Hepatocyte (in vitro differentiated cells): ENCODE results near the gene FILIP1. TPM values are rescaled to one million over a fixed set of nuclear protein-coding genes. Genes with fewer than 3 reads are reported as not detected.

Experiments used
- DNase-seq: peaks from one replicate; pipeline ENCODE4 v3.0.0-alpha.2; 2016; ENCODE audit warnings: low spot score
- H2AFZ ChIP-seq: fragments of 200-600 bp; sonication (generic); 2 replicates; pipeline ENCODE4 v1.6.0; 2016; ENCODE audit warnings: antibody characterized with exemption, mild to moderate bottlenecking
- H3K27ac ChIP-seq: fragments of 200-600 bp; sonication (generic); 2 replicates; pipeline ENCODE4 v1.5.1; 2016; ENCODE audit warnings: mild to moderate bottlenecking
- H3K27me3 ChIP-seq: fragments of 200-600 bp; sonication (generic); 2 replicates; pipeline ENCODE4 v1.6.1; 2016
- H3K36me3 ChIP-seq: fragments of 200-600 bp; sonication (generic); replicated peaks from 2 replicates; pipeline ENCODE4 v1.5.1; 2016; ENCODE audit warnings: low read depth; ENCODE audit not compliant: insufficient read depth
- H3K4me1 ChIP-seq: fragments of 200-600 bp; sonication (generic); 2 replicates; pipeline ENCODE4 v1.5.1; 2016; ENCODE audit warnings: mild to moderate bottlenecking, moderate library complexity; ENCODE audit not compliant: insufficient read depth
- H3K4me2 ChIP-seq: fragments of 200-600 bp; sonication (generic); 2 replicates; pipeline ENCODE4 v1.6.0; 2016
- H3K4me3 ChIP-seq: fragments of 200-600 bp; sonication (generic); 2 replicates; pipeline ENCODE4 v1.5.1; 2016; ENCODE audit warnings: mild to moderate bottlenecking
- H3K79me2 ChIP-seq: fragments of 200-600 bp; sonication (generic); 2 replicates; pipeline ENCODE4 v1.6.0; 2017; ENCODE audit warnings: mild to moderate bottlenecking
- H3K9me2 ChIP-seq: fragments of 200-600 bp; sonication (generic); replicated peaks from 2 replicates; pipeline ENCODE4 v1.6.0; 2017; ENCODE audit warnings: mild to moderate bottlenecking; ENCODE audit not compliant: insufficient read depth
- H3K9me3 ChIP-seq: fragments of 200-600 bp; sonication (generic); 2 replicates; pipeline ENCODE4 v1.5.1; 2016; ENCODE audit warnings: low read depth, mild to moderate bottlenecking
- H4K20me1 ChIP-seq: fragments of 200-600 bp; sonication (generic); 2 replicates; pipeline ENCODE4 v1.6.0; 2016; ENCODE audit warnings: mild to moderate bottlenecking; ENCODE audit not compliant: insufficient read depth, poor library complexity, severe bottlenecking
- CTCF ChIP-seq: fragments of 200-600 bp; sonication (generic); IDR thresholded peaks from 2 replicates; pipeline ENCODE4 v1.5.1; 2016; ENCODE audit warnings: antibody characterized with exemption, mild to moderate bottlenecking; ENCODE audit not compliant: poor library complexity
- EZH2 ChIP-seq: fragments of 200-600 bp; sonication (generic); IDR thresholded peaks from 2 replicates; pipeline ENCODE4 v1.6.1; 2016; ENCODE audit warnings: antibody characterized with exemption, mild to moderate bottlenecking, borderline replicate concordance
- EZH2phosphoT487 ChIP-seq: fragments of 200-600 bp; sonication (generic); IDR thresholded peaks from one replicate; pipeline ENCODE4 v1.6.1; 2018; ENCODE audit warnings: antibody characterized with exemption, mild to moderate bottlenecking, low read depth, moderate library complexity; ENCODE audit not compliant: unreplicated experiment, severe bottlenecking
- WGBS: methylation state at CpG from one replicate; pipeline ENCODE4 v1.1.6; 2016; ENCODE audit warnings: low lambda C conversion rate; ENCODE audit errors: missing lambda C conversion rate; 5-methylcytosine and 5-hydroxymethylcytosine counted together
- polyA plus RNA-seq: library from polyadenylated mRNA; unstranded; fragments of >200 nt; fragmentation: Nextera tagmentation; extraction: Ambion mirVana; gene quantifications from 2 replicates; pipeline ENCODE4 v1.2.1, GENCODE V29; 2016
- total RNA-seq: library from RNA; depleted of rRNA; stranded (reverse); fragments of >200 nt; gene quantifications from 2 replicates; pipeline ENCODE4 v1.2.3, GENCODE V29; 2014

FILIP1 gene
- total and polyA plus RNA-seq, 2 experiments from 2014 or later = 4.1 to 6.0 TPM

- H3K4me2 ChIP-seq = no peak overlapping the region
- H3K4me1 ChIP-seq = peaks cover 9% of the 10 kb centered on the region
- TF ChIP-seq EZH2phosphoT487 (no peak), EZH2 (no peak), CTCF (no peak)
- H3K27me3 ChIP-seq = no peaks in the 10 kb centered on the region
- DNase-seq = no peak
- no peak overlapping the region for H3K27ac ChIP-seq
- H4K20me1 ChIP-seq = no peaks in the 10 kb centered on the region
- H3K79me2 ChIP-seq = no peaks in the 10 kb centered on the region
- H3K36me3 ChIP-seq = no peaks in the 10 kb centered on the region
- WGBS = 40% methylated on average over 2 of the region's 2 CpGs
- H2AFZ ChIP-seq = no peak overlapping the region
- H3K9me3 ChIP-seq = no peaks in the 10 kb centered on the region
- no peak overlapping the region for H3K4me3 ChIP-seq
- no peaks in the 10 kb centered on the region for H3K9me2 ChIP-seq
These were observed 117.1 kb downstream of the FILIP1 start for GRCh38 chr6:75376347-75377024.

- Histone ChIP-seq H3K4me3 (no peak overlapping the region), H3K79me2 (no peaks in the 10 kb centered on the region), H3K36me3 (no peaks in the 10 kb centered on the region), H2AFZ (no peak overlapping the region), H3K4me1 (peaks cover 9% of the 10 kb centered on the region), H3K9me3 (no peaks in the 10 kb centered on the region), H3K27ac (no peak overlapping the region), H3K4me2 (no peak overlapping the region), H3K27me3 (no peaks in the 10 kb centered on the region), H3K9me2 (no peaks in the 10 kb centered on the region), H4K20me1 (no peaks in the 10 kb centered on the region)
- WGBS = 91% methylated on average over 5 of the region's 5 CpGs
- no peak for DNase-seq
- no peak for TF ChIP-seq CTCF
- no peak for TF ChIP-seq EZH2phosphoT487
- TF ChIP-seq EZH2 = no peak
These were observed 118.6 kb downstream of the FILIP1 start for GRCh38 chr6:75374961-75375400.

GRCh38 chr6:75372884-75373283, 120.7 kb downstream of the FILIP1 start:
- no peak for DNase-seq
- no peaks in the 10 kb centered on the region for H3K36me3 ChIP-seq
- TF ChIP-seq CTCF = no peak
- TF ChIP-seq EZH2 = no peak
- TF ChIP-seq EZH2phosphoT487 = no peak
- H3K4me1 ChIP-seq = peaks cover 9% of the 10 kb centered on the region
- H3K9me2 ChIP-seq = no peaks in the 10 kb centered on the region
- H3K9me3 ChIP-seq = no peaks in the 10 kb centered on the region
- no peaks in the 10 kb centered on the region for H4K20me1 ChIP-seq
- no peak overlapping the region for H3K4me2 ChIP-seq
- H3K27ac ChIP-seq = no peak overlapping the region
- no peak overlapping the region for H2AFZ ChIP-seq
- H3K27me3 ChIP-seq = no peaks in the 10 kb centered on the region
- H3K79me2 ChIP-seq = no peaks in the 10 kb centered on the region
- no peak overlapping the region for H3K4me3 ChIP-seq

GRCh38 chr6:75370011-75370410, 123.6 kb downstream of the FILIP1 start:
- H3K4me2 ChIP-seq = no peak overlapping the region
- no peaks in the 10 kb centered on the region for H3K9me2 ChIP-seq
- no peaks in the 10 kb centered on the region for H3K36me3 ChIP-seq
- H3K4me3 ChIP-seq = no peak overlapping the region
- no peaks in the 10 kb centered on the region for H3K4me1 ChIP-seq
- H3K27me3 ChIP-seq = no peaks in the 10 kb centered on the region
- H3K27ac ChIP-seq = no peak overlapping the region
- H2AFZ ChIP-seq = no peak overlapping the region
- WGBS = 94% methylated on average over 2 of the region's 2 CpGs
- H4K20me1 ChIP-seq = no peaks in the 10 kb centered on the region
- no peaks in the 10 kb centered on the region for H3K9me3 ChIP-seq
- H3K79me2 ChIP-seq = no peaks in the 10 kb centered on the region
- TF ChIP-seq EZH2phosphoT487 (no peak), CTCF (no peak), EZH2 (no peak)
- DNase-seq = no peak
